ENCODE measurements around the gene EFCAB13.

GRCh38 chr17:47318197-47318918, 5.4 kb upstream of the EFCAB13 start:
- TF ChIP-seq CTCF (IDR thresholded peaks at IDR 0.05; ENCODE audit: low read depth, low read length): no peak
- TF ChIP-seq MYC (IDR thresholded peaks at IDR 0.05; ENCODE audit: low read depth, low read length): no peak

Data from NB4 (cell line).